Gastroesophageal sphincter (tissue), 3 donors: Measurements from ENCODE around the gene ZNF30.

Experiments
- CTCF ChIP-seq, 4 experiments: fragments of 200-600 bp in 2 of 4; fragments of 450-650 bp in 2 of 4; sonication (generic) in 1 of 4; IDR thresholded peaks; one replicate each; pipeline ENCODE4 v1.5.1; 2017 to 2019; ENCODE audit warnings: antibody characterized with exemption in 4 of 4, mild to moderate bottlenecking in 2 of 4, moderate library complexity in 2 of 4
- POLR2A ChIP-seq, 2 donors: fragments of 450-650 bp; IDR thresholded peaks; one replicate each; pipeline ENCODE4 v1.6.1; 2017; ENCODE audit warnings: antibody characterized with exemption in 2 of 2, mild to moderate bottlenecking in 2 of 2, moderate library complexity in 1 of 2
- POLR2AphosphoS5 ChIP-seq: sonication (generic); formaldehyde crosslinking; IDR thresholded peaks from one replicate; pipeline ENCODE4 v1.6.1; 2017; ENCODE audit warnings: antibody characterized with exemption

GRCh38 chr19:34932494-34932893, 5.8 kb downstream of the ZNF30 start:
- TF ChIP-seq CTCF (IDR thresholded peaks at IDR 0.05): no peak
- no peak for TF ChIP-seq POLR2A (IDR thresholded peaks at IDR 0.05)
- TF ChIP-seq POLR2AphosphoS5: no peak
